CD4-positive, alpha-beta T cell (primary cell): Measurements from ENCODE around the gene NCAPD2. TPM values are rescaled to one million over a fixed set of nuclear protein-coding genes. Genes with fewer than 3 reads are reported as not detected.
A peak's percentile ranks its signal among the peaks of the same experiment; 100 is the strongest.
"Not testable (repeated sequence)": the region's sequence is repeated elsewhere in the genome, so short reads cannot be mapped to it uniquely, and the experiment has no call there.

Experiments
- ATAC-seq: fragments of 200-7000 bp; cut with Tn5 transposase; one replicate; pipeline ENCODE4 v1.10.0; 2022; ENCODE audit warnings: mild to moderate bottlenecking; ENCODE audit not compliant: poor library complexity
- CTCF ChIA-PET: fragments of 350-600 bp; sonication (Branson Sonifier 250); formaldehyde crosslinking; loops from one replicate; lab custom pipeline; 2021; ENCODE audit warnings: antibody characterized with exemption, inconsistent platforms; lab: Charles Lee
- POLR2A ChIA-PET: fragments of 350-600 bp; sonication (Branson Sonifier 250); formaldehyde crosslinking; loops from one replicate; lab custom pipeline; 2021; ENCODE audit warnings: antibody characterized with exemption, inconsistent platforms; lab: Charles Lee
- DNase-seq, 14 experiments: peaks; one replicate each; pipeline ENCODE4 v3.0.0-alpha.2; 2013 to 2020; ENCODE audit warnings: mixed read lengths in 2 of 14
- H3K27ac ChIP-seq, 2 donors: one replicate each; pipeline versions ENCODE4 v1.5.1 to v1.7.0; 2013; ENCODE audit warnings: low read length in 2 of 2, low read depth in 1 of 2, mild to moderate bottlenecking in 1 of 2
- H3K27me3 ChIP-seq, 2 experiments: 1 replicate in 1 of 2; 2 replicates in 1 of 2; pipeline versions ENCODE4 v1.6.1 to v1.7.0; 2013; ENCODE audit warnings: low read length in 2 of 2, control low read depth in 1 of 2, mild to moderate bottlenecking in 1 of 2, moderate library complexity in 1 of 2; ENCODE audit not compliant: insufficient read depth in 2 of 2, control insufficient read depth in 1 of 2
- H3K36me3 ChIP-seq: one replicate; pipeline ENCODE4 v1.6.1; 2013; ENCODE audit warnings: low read length, control low read depth; ENCODE audit not compliant: insufficient read depth
- H3K4me1 ChIP-seq: one replicate; pipeline ENCODE4 v1.6.1; 2013; ENCODE audit warnings: low read length, control low read depth; ENCODE audit not compliant: insufficient read depth
- H3K4me3 ChIP-seq: one replicate; pipeline ENCODE4 v1.5.1; 2013; ENCODE audit warnings: mild to moderate bottlenecking, low read length, moderate library complexity
- H3K9me3 ChIP-seq, 2 experiments: 1 replicate in 1 of 2; 2 replicates in 1 of 2; pipeline versions ENCODE4 v1.6.1 to v1.7.0; 2013; ENCODE audit warnings: low read length in 2 of 2, mild to moderate bottlenecking in 2 of 2, control low read depth in 1 of 2, moderate library complexity in 1 of 2; ENCODE audit not compliant: control insufficient read depth in 1 of 2, insufficient read depth in 1 of 2
- H3K27ac Mint-ChIP-seq: one replicate; pipeline ENCODE4 v1.8.0; 2020; ENCODE audit warnings: mixed read lengths
- H3K27me3 Mint-ChIP-seq: one replicate; pipeline ENCODE4 v1.8.0; 2021; ENCODE audit warnings: mixed read lengths
- H3K36me3 Mint-ChIP-seq: one replicate; pipeline ENCODE4 v1.8.0; 2021; ENCODE audit warnings: low read depth, mixed read lengths
- H3K4me1 Mint-ChIP-seq: one replicate; pipeline ENCODE4 v1.8.0; 2021; ENCODE audit warnings: low read depth, mixed read lengths
- H3K4me3 Mint-ChIP-seq: one replicate; pipeline ENCODE4 v1.8.0; 2020; ENCODE audit warnings: mild to moderate bottlenecking, mixed read lengths
- H3K9me3 Mint-ChIP-seq: one replicate; pipeline ENCODE4 v1.8.0; 2020; ENCODE audit warnings: mixed read lengths
- intact Hi-C, 2 experiments: fragments of 100-400 bp; cut with DNase I in 1 of 2; cut with micrococcal nuclease in 1 of 2; formaldehyde crosslinking; loops; one replicate each; pipeline versions ENCODE4 v1.15.1 to v1.9.0; 2023 to 2025; cut with DNase I, micrococcal nuclease
- total RNA-seq, 174 experiments: library from RNA in 2 of 174; stranded (reverse) in 2 of 174; gene quantifications; one replicate each; pipeline ENCODE4 v1.2.3 and lab custom pipeline; 2021 to 2026
- TF ChIP-seq, protein P1 (sequence below): fragments of 200-600 bp; IDR thresholded peaks from one replicate; pipeline ENCODE4 v1.8.0; 2022; ENCODE audit warnings: antibody characterized with exemption, mild to moderate bottlenecking

The NCAPD2 gene
- total RNA-seq, 2 experiments from 2014 or later, result 13.7 to 14.9 TPM

DNA sequence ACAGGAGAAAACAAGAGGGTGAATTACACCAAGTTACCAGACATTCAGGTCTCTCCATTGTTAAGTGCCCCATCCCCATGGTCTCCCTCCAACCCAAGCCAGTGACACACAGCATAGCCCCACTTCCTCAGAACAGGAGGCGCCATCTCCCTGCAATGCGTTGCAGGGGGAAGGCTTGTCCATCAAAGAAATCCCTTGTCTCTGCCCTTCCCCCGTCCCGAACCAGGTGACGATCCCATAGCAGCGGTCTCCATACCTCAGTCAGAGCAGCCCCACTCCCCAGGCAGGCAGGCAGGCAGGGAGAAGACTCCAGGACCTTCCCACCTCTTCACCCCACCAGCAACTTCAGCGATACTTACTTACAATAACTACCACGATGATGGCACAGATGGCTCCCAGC, 29.4 kb upstream of the NCAPD2 start:
- no peaks in the 10 kb centered on the region for H3K9me3 ChIP-seq
- H3K27ac Mint-ChIP-seq, result peak overlapping the region; percentile 92

DNA sequence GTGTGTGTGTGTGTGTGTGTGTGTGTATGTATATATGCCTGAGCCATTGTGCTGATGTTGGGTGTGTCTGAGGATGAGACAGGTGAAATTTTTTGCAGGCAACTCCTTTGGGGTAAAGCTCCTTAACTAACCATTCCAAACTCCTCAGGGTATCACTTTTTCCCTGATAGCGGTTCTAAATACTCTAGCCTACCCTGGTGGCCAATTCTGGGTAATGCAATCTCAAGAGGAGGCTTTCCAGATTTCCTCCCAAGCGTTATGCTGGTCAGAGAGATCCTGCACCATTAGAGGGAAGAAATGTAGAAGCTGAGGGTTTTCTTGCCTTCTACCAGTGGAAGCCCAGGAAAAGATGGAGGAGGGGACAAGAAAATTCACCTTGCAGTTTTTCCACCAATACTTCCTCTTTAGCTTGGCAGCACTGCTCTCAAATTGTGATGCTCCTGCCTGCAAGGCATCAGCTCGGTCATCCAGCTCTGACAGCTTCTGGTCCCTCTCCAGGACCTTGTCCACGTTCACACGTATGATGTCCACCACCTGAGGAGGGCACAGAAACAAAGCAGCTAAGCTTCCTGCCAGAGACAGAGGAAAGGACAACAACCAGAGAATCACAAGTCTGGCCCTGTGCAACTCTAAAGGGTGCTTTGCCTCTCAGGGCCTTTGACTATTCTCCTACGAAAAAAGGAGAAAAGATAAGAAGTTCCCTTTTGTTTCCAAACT, 28.3 kb upstream of the NCAPD2 start:
- TF ChIP-seq, protein P1, sequence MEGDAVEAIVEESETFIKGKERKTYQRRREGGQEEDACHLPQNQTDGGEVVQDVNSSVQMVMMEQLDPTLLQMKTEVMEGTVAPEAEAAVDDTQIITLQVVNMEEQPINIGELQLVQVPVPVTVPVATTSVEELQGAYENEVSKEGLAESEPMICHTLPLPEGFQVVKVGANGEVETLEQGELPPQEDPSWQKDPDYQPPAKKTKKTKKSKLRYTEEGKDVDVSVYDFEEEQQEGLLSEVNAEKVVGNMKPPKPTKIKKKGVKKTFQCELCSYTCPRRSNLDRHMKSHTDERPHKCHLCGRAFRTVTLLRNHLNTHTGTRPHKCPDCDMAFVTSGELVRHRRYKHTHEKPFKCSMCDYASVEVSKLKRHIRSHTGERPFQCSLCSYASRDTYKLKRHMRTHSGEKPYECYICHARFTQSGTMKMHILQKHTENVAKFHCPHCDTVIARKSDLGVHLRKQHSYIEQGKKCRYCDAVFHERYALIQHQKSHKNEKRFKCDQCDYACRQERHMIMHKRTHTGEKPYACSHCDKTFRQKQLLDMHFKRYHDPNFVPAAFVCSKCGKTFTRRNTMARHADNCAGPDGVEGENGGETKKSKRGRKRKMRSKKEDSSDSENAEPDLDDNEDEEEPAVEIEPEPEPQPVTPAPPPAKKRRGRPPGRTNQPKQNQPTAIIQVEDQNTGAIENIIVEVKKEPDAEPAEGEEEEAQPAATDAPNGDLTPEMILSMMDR, result peak; percentile 92
- Mint-ChIP-seq H3K27me3 (no peaks in the 10 kb centered on the region), H3K4me1 (peaks cover 94% of the 10 kb centered on the region), H3K36me3 (peaks cover 94% of the 10 kb centered on the region), H3K4me3 (peak overlapping the region; percentile 84), H3K27ac (peak overlapping the region; percentile 92), H3K9me3 (no peaks in the 10 kb centered on the region)
- Histone ChIP-seq H3K9me3 (no peaks in the 10 kb centered on the region), H3K27ac (peak overlapping the region in 1 of 2 donors; percentile 66), H3K27me3 (no peaks in the 10 kb centered on the region), H3K36me3 (peaks cover 48% of the 10 kb centered on the region), H3K4me1 (peaks cover 90% of the 10 kb centered on the region), H3K4me3 (no peak overlapping the region)
- ChIA-PET POLR2A (interaction anchor here (0.6 to 16.2 kb wide), 18 partner anchors 9 to 287 kb away, joined by 3 to 225 read pairs (median 4); partner anchors contain the start of genes CD27, GAPDH, MLF2 and MRPL51), CTCF (interaction anchor here (0.6 to 2.3 kb wide), 23 partner anchors 9 to 143 kb away, joined by 3 to 61 read pairs (median 6); partner anchors contain the start of genes CD27, MRPL51 and TAPBPL)
- intact Hi-C loops, result loop anchor here (1.0 to 2.0 kb wide), 4 partner anchors 15 to 131 kb away; no protein-coding TSS in a partner anchor
- DNase-seq, result peak in 8 of 14 experiments; percentile 27 to 83 (median 52)
- no peak for ATAC-seq

More for the DNA sequence above, 29.4 kb upstream of the NCAPD2 start:
- intact Hi-C loops, result loop anchor here in 1 of 2 experiments (2.0 kb wide), 2 partner anchors 14 to 130 kb away; no protein-coding TSS in a partner anchor
- Mint-ChIP-seq H3K4me1 (peaks cover 93% of the 10 kb centered on the region), H3K4me3 (peak overlapping the region; percentile 56), H3K9me3 (no peaks in the 10 kb centered on the region), H3K27me3 (no peaks in the 10 kb centered on the region), H3K36me3 (peaks cover 91% of the 10 kb centered on the region)
- H3K4me1 ChIP-seq, result peaks cover 92% of the 10 kb centered on the region
- ChIA-PET POLR2A (interaction anchor here (0.7 to 16.2 kb wide), 14 partner anchors 8 to 130 kb away, joined by 3 to 225 read pairs (median 15); partner anchors contain the start of genes CD27, GAPDH, MRPL51 and TAPBPL), CTCF (interaction anchor here (0.8 to 2.3 kb wide), 17 partner anchors 8 to 139 kb away, joined by 3 to 61 read pairs (median 9); partner anchors contain the start of genes CD27, MRPL51 and TAPBPL)
- peaks cover 59% of the 10 kb centered on the region for H3K36me3 ChIP-seq
- TF ChIP-seq, protein P1, result no peak
- no peaks in the 10 kb centered on the region for H3K27me3 ChIP-seq
- no peak for DNase-seq
- ATAC-seq, result no peak
- H3K4me3 ChIP-seq, result no peak overlapping the region
- H3K27ac ChIP-seq, result peak overlapping the region; percentile 94 to 97

DNA sequence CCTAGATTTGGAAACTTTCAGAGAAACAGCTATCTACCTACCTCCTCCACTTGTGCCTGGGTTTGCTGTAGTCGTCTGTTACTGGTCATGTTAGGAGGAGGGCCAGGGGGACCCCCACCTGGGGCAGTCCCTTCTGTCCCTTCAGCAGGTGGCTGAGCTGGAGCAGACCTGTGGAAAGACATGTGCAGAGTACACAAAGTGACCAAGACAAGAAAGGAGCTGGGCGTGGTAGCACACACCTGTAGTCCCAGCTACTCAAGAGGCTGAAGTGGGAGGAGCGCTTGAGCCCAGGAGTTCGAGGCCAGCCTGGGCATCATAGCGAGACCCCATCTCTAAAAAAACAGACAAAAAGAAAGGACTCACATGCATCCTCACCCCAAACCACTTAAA, 27.7 kb upstream of the NCAPD2 start:
- H3K27ac ChIP-seq, result peak overlapping the region in 1 of 2 donors; percentile 66
- Mint-ChIP-seq H3K36me3 (peaks cover 89% of the 10 kb centered on the region), H3K27ac (peak overlapping the region; percentile 92), H3K27me3 (no peaks in the 10 kb centered on the region), H3K9me3 (no peaks in the 10 kb centered on the region), H3K4me3 (no peak overlapping the region), H3K4me1 (peaks cover 94% of the 10 kb centered on the region)
- intact Hi-C loops, result loop anchor here in 1 of 2 experiments (1.0 kb wide), 1 partner anchor 43 kb away; no protein-coding TSS in a partner anchor
- DNase-seq (no peak), ATAC-seq (no peak)
- TF ChIP-seq, protein P1, result no peak
- peaks cover 45% of the 10 kb centered on the region for H3K36me3 ChIP-seq
- H3K27me3 ChIP-seq, result no peaks in the 10 kb centered on the region
- ChIA-PET CTCF (interaction anchor here (0.8 to 2.3 kb wide), 15 partner anchors 10 to 143 kb away, joined by 3 to 61 read pairs (median 10); partner anchors contain the start of genes CD27, MRPL51 and TAPBPL), POLR2A (interaction anchor here (0.8 to 16.2 kb wide), 12 partner anchors 9 to 132 kb away, joined by 3 to 225 read pairs (median 9); partner anchors contain the start of genes CD27, GAPDH and TAPBPL)
- no peaks in the 10 kb centered on the region for H3K9me3 ChIP-seq
- peaks cover 87% of the 10 kb centered on the region for H3K4me1 ChIP-seq
- H3K4me3 ChIP-seq, result no peak overlapping the region

DNA sequence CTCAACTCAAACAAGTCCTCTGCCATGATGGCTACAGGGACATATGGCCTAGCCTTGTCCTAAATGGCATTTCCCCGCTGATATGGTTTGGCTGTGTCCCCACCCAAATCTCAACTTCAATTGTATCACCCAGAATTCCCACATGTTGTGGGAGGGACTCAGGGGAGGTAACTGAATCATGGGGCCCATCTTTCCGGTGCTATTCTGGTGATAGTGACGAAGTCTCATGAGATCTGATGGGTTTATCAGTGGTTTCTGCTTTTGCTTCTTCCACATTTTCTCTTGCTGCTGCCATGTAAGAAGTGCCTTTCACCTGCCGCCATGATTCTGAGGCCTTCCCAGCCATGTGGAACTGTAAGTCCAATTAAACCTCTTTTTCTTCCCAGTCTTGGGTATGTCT, 27.2 kb upstream of the NCAPD2 start:
- Mint-ChIP-seq H3K4me1 (peaks cover 92% of the 10 kb centered on the region), H3K4me3 (peak overlapping the region; percentile 54), H3K36me3 (peaks cover 85% of the 10 kb centered on the region), H3K27ac (peak overlapping the region; percentile 92)
- Histone ChIP-seq H3K36me3 (peaks cover 45% of the 10 kb centered on the region), H3K4me1 (peaks cover 86% of the 10 kb centered on the region), H3K27ac (peak overlapping the region in 1 of 2 donors; percentile 8)
- H3K9me3 Mint-ChIP-seq, H3K27me3 ChIP-seq, H3K4me3 ChIP-seq, ATAC-seq, DNase-seq, H3K27me3 Mint-ChIP-seq, H3K9me3 ChIP-seq: not testable (repeated sequence)
- POLR2A ChIA-PET, result interaction anchor here (1.0 to 16.2 kb wide), 7 partner anchors 10 to 69 kb away, joined by 3 to 225 read pairs (median 21); partner anchors contain the start of genes CD27, GAPDH and TAPBPL
- intact Hi-C loops, result loop anchor here in 1 of 2 experiments (1.0 kb wide), 1 partner anchor 43 kb away; no protein-coding TSS in a partner anchor
- CTCF ChIA-PET, result interaction anchor here (2.1 to 2.3 kb wide), 2 partner anchors 26 to 70 kb away, joined by 12 to 31 read pairs; partner anchors contain the start of gene MRPL51
